Activated B cell treated with CpG ODN at 0.5 μM for 24 hours (primary cell): Measurements from ENCODE around the gene CEP55. TPM values are rescaled to one million over a fixed set of nuclear protein-coding genes. Genes with fewer than 3 reads are reported as not detected.

Experiments used
- ATAC-seq: fragments of 200-7000 bp; cut with Tn5 transposase; one replicate; pipeline ENCODE4 v1.10.0; 2021; ENCODE audit warnings: low read depth, mild to moderate bottlenecking, moderate library complexity
- CTCF ChIA-PET: fragments of 350-600 bp; sonication (Branson Sonifier 250); formaldehyde crosslinking; loops from one replicate; lab custom pipeline; 2021; ENCODE audit warnings: antibody characterized with exemption; lab: Charles Lee
- POLR2A ChIA-PET: fragments of 350-600 bp; sonication (Branson Sonifier 250); formaldehyde crosslinking; loops from one replicate; lab custom pipeline; 2021; ENCODE audit warnings: antibody characterized with exemption; lab: Charles Lee
- DNase-seq: peaks from one replicate; pipeline ENCODE4 v3.0.0; 2022
- H3K27ac Mint-ChIP-seq: one replicate; pipeline ENCODE4 v1.8.0; 2020; ENCODE audit warnings: mixed read lengths
- H3K27me3 Mint-ChIP-seq: one replicate; pipeline ENCODE4 v1.8.0; 2021; ENCODE audit warnings: mixed read lengths
- H3K36me3 Mint-ChIP-seq: one replicate; pipeline ENCODE4 v1.8.0; 2021; ENCODE audit warnings: low read depth, mixed read lengths
- H3K4me1 Mint-ChIP-seq: one replicate; pipeline ENCODE4 v1.8.0; 2021; ENCODE audit warnings: mixed read lengths
- H3K4me3 Mint-ChIP-seq: one replicate; pipeline ENCODE4 v1.8.0; 2020; ENCODE audit warnings: mild to moderate bottlenecking, mixed read lengths
- H3K9me3 Mint-ChIP-seq: one replicate; pipeline ENCODE4 v1.8.0; 2020; ENCODE audit warnings: mixed read lengths
- CTCF ChIP-seq: fragments of 200-600 bp; IDR thresholded peaks from one replicate; pipeline ENCODE4 v1.8.0; 2022; ENCODE audit warnings: antibody characterized with exemption, mild to moderate bottlenecking
- intact Hi-C: fragments of 100-400 bp; cut with micrococcal nuclease; formaldehyde crosslinking; loops from one replicate; pipeline ENCODE4 v1.15.1; 2024
- total RNA-seq: library from RNA; stranded (reverse); gene quantifications from 2 replicates; pipeline ENCODE4 v1.2.3, GENCODE V29; 2022

The CEP55 gene
- total RNA-seq, 1 donor from 2014 or later, result 1.6 TPM

DNA sequence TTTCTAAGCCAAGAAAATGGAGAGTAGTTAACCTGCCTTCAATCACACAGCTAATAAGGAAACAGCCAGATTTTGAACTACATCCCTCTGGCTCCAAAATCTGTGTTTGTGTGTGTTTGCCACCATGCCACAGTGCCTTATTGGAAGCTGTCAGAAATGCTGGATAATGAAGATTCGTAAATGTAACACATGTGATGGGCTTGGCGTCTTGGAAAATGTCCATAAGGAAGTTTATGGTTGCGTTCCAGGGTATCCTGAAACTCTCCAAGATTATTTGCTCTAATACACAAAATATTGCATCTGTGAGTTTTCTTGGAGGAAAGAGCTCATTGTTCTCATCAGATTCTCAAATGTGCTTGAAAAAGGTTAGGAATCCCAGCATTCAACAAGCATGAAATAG is 36.9 kb upstream of the CEP55 start:
- no peaks in the 10 kb centered on the region for H3K36me3 Mint-ChIP-seq
- ATAC-seq (no peak), DNase-seq (no peak)
- H3K27me3 Mint-ChIP-seq, result peaks cover 2% of the 10 kb centered on the region
- peaks cover 18% of the 10 kb centered on the region for H3K4me1 Mint-ChIP-seq
- intact Hi-C loops, result no loop called here
- no peaks in the 10 kb centered on the region for H3K9me3 Mint-ChIP-seq
- H3K4me3 Mint-ChIP-seq, result no peak overlapping the region
- POLR2A ChIA-PET, result no interaction called here
- CTCF ChIA-PET, result no interaction called here
- H3K27ac Mint-ChIP-seq, result no peak overlapping the region
- TF ChIP-seq CTCF, result no peak

- intact Hi-C loops, result no loop called here
- no peak overlapping the region for H3K27ac Mint-ChIP-seq
- DNase-seq (no peak), ATAC-seq (no peak)
- ChIA-PET POLR2A (no interaction called here), CTCF (interaction anchor here (1.2 to 1.7 kb wide), 2 partner anchors 21 to 85 kb away, joined by 4 to 6 read pairs; partner anchors contain the start of gene MYOF)
- H3K27me3 Mint-ChIP-seq, result no peaks in the 10 kb centered on the region
- H3K4me1 Mint-ChIP-seq, result peaks cover 18% of the 10 kb centered on the region
- H3K4me3 Mint-ChIP-seq, result no peak overlapping the region
- no peak for TF ChIP-seq CTCF
- H3K36me3 Mint-ChIP-seq, result no peaks in the 10 kb centered on the region
- no peaks in the 10 kb centered on the region for H3K9me3 Mint-ChIP-seq
Measured at GRCh38 chr10:93461109-93461806, 35.2 kb upstream of the CEP55 start.

DNA sequence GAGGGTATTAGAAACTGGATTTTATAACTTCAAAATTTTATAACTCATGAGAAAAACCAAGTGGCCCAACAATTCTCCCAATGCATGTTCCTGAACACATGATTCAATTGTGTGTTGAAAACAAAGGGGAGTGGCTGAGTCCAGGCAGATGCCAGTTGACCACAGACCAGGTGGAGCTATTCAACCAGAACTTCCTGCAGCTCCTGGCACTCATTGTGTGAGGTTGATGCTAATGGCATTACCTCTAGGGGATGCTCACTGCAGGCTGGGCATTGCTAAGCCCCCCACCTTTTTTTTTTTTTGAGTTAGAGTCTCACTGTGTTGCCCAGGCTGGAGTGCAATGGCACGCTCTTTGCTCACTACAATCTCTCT is 34.6 kb upstream of the CEP55 start:
- ATAC-seq, result no peak
- Mint-ChIP-seq H3K27ac (no peak overlapping the region), H3K27me3 (no peaks in the 10 kb centered on the region), H3K4me1 (peaks cover 18% of the 10 kb centered on the region), H3K4me3 (no peak overlapping the region), H3K36me3 (no peaks in the 10 kb centered on the region), H3K9me3 (no peaks in the 10 kb centered on the region)
- ChIA-PET CTCF (interaction anchor here (1.2 to 1.7 kb wide), 2 partner anchors 21 to 86 kb away, joined by 4 to 6 read pairs; partner anchors contain the start of gene MYOF), POLR2A (no interaction called here)
- DNase-seq, result no peak
- intact Hi-C loops, result no loop called here
- no peak for TF ChIP-seq CTCF

GRCh38 chr10:93462371-93462770 is 34.0 kb upstream of the CEP55 start:
- H3K9me3 Mint-ChIP-seq, result no peaks in the 10 kb centered on the region
- DNase-seq, result no peak
- ATAC-seq, result no peak
- ChIA-PET POLR2A (no interaction called here), CTCF (interaction anchor here (1.2 kb wide), 1 partner anchor 20 kb away, joined by 4 read pairs; the partner anchor contains the start of gene MYOF)
- no peaks in the 10 kb centered on the region for H3K36me3 Mint-ChIP-seq
- no peak for TF ChIP-seq CTCF
- no peaks in the 10 kb centered on the region for H3K27me3 Mint-ChIP-seq
- intact Hi-C loops, result no loop called here
- peaks cover 18% of the 10 kb centered on the region for H3K4me1 Mint-ChIP-seq
- H3K27ac Mint-ChIP-seq, result no peak overlapping the region
- H3K4me3 Mint-ChIP-seq, result no peak overlapping the region

DNA sequence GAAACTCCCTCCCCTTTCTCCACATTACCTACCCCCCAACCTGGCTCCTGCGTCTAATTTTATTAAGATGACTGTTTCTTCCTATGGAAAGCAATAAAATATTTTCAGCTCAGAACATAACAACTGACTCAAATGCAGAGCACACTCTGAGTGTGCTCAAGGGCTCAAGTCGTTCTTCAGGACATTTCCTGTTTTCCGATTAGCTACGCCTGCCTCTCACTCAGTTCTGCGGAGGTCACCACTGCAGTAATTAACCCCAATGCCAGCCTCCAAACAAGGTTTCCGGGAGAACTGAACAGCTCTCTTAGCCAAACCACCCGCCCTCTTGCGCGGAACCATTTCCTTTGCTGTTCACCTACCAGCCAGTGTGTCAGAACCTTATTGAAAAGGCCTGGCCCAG is 33.5 kb upstream of the CEP55 start:
- Mint-ChIP-seq H3K36me3 (no peaks in the 10 kb centered on the region), H3K4me1 (peaks cover 18% of the 10 kb centered on the region), H3K9me3 (no peaks in the 10 kb centered on the region), H3K27ac (no peak overlapping the region), H3K27me3 (no peaks in the 10 kb centered on the region), H3K4me3 (no peak overlapping the region)
- intact Hi-C loops, result no loop called here
- TF ChIP-seq CTCF, result no peak
- DNase-seq, result no peak
- no peak for ATAC-seq
- POLR2A ChIA-PET, result no interaction called here
- CTCF ChIA-PET, result no interaction called here
